NB4 (cell line): ENCODE results near the gene NT5M.

Experiments
- POLR2A ChIP-seq: IDR thresholded peaks from 2 replicates; pipeline ENCODE4 v1.6.1; 2011; ENCODE audit warnings: mild to moderate bottlenecking; ENCODE audit not compliant: insufficient read length; ENCODE audit errors: extremely low read depth
- TF ChIP-seq, protein P1 (sequence below): IDR thresholded peaks from one replicate; pipeline ENCODE4 v1.5.1; 2012; ENCODE audit warnings: low read depth, low read length
- TF ChIP-seq, protein P2 (sequence below): IDR thresholded peaks from 2 replicates; pipeline ENCODE4 v1.6.1; 2011; ENCODE audit warnings: low read depth, low read length

DNA sequence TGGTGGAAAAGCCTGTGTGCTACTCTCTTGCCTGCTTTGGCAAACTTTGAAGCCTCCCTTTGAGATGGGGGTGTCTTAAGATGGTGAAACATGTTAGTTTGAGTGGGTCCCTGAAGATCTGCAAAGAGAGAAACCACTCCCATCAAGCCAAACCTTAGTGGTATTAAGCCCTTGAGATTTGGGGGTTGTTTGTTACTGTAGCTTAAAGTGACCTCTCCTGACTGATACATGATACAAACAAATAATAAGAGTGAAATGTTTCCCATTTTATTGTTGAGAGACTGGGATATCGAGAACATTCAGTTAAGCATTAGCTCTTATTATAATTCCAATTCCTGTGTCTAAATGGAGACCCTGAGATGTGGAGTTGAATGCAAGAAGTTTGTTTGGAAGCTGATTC is 63.1 kb downstream of the NT5M start:
- TF ChIP-seq, protein P1, sequence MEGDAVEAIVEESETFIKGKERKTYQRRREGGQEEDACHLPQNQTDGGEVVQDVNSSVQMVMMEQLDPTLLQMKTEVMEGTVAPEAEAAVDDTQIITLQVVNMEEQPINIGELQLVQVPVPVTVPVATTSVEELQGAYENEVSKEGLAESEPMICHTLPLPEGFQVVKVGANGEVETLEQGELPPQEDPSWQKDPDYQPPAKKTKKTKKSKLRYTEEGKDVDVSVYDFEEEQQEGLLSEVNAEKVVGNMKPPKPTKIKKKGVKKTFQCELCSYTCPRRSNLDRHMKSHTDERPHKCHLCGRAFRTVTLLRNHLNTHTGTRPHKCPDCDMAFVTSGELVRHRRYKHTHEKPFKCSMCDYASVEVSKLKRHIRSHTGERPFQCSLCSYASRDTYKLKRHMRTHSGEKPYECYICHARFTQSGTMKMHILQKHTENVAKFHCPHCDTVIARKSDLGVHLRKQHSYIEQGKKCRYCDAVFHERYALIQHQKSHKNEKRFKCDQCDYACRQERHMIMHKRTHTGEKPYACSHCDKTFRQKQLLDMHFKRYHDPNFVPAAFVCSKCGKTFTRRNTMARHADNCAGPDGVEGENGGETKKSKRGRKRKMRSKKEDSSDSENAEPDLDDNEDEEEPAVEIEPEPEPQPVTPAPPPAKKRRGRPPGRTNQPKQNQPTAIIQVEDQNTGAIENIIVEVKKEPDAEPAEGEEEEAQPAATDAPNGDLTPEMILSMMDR = no peak
- TF ChIP-seq POLR2A = no peak
- TF ChIP-seq, protein P2, sequence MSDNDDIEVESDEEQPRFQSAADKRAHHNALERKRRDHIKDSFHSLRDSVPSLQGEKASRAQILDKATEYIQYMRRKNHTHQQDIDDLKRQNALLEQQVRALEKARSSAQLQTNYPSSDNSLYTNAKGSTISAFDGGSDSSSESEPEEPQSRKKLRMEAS = no peak
